Right atrium auricular region (tissue), 2 donors: ENCODE data around the gene SMKR1. TPM values are rescaled to one million over a fixed set of nuclear protein-coding genes. Genes with fewer than 3 reads are reported as not detected.
A peak's percentile ranks its signal among the peaks of the same experiment; 100 is the strongest.

Experiments
- DNase-seq: peaks from one replicate; pipeline ENCODE4 v3.0.0-alpha.2; 2019; ENCODE audit warnings: low spot score
- H3K27ac ChIP-seq, 2 donors: fragments of 200-600 bp; sonication (generic); 1 replicate in 1 of 2; 2 replicates in 1 of 2; pipeline ENCODE4 v1.5.1; 2016 to 2019
- H3K27me3 ChIP-seq, 2 donors: fragments of 200-600 bp; sonication (generic); one replicate each; pipeline versions ENCODE4 v1.5.1 to v1.6.0; 2017 to 2019
- H3K36me3 ChIP-seq: fragments of 200-600 bp; sonication (generic); one replicate; pipeline ENCODE4 v1.5.1; 2016
- H3K4me1 ChIP-seq, 2 donors: fragments of 200-600 bp; sonication (generic); one replicate each; pipeline versions ENCODE4 v1.5.1 to v1.6.0; 2017 to 2019
- H3K4me3 ChIP-seq, 2 donors: fragments of 200-600 bp; sonication (generic); 1 replicate in 1 of 2; 2 replicates in 1 of 2; pipeline ENCODE4 v1.5.1; 2017 to 2019; ENCODE audit warnings: mild to moderate bottlenecking in 1 of 2, moderate library complexity in 1 of 2
- H3K9me3 ChIP-seq, 2 donors: fragments of 200-600 bp; sonication (generic); one replicate each; pipeline ENCODE4 v1.5.1; 2019
- total RNA-seq, 2 donors: library from RNA; depleted of rRNA; stranded (reverse); fragments of >200 nt; gene quantifications; one replicate each; pipeline ENCODE4 v1.1.0, GENCODE V29; 2016
- TF ChIP-seq, protein P1 (sequence below), 2 donors: fragments of 200-600 bp; sonication (generic); IDR thresholded peaks; one replicate each; pipeline ENCODE4 v1.5.1; 2019; ENCODE audit warnings: antibody characterized with exemption in 2 of 2

Gene SMKR1
- total RNA-seq, 2 donors from 2014 or later: not detected

DNA sequence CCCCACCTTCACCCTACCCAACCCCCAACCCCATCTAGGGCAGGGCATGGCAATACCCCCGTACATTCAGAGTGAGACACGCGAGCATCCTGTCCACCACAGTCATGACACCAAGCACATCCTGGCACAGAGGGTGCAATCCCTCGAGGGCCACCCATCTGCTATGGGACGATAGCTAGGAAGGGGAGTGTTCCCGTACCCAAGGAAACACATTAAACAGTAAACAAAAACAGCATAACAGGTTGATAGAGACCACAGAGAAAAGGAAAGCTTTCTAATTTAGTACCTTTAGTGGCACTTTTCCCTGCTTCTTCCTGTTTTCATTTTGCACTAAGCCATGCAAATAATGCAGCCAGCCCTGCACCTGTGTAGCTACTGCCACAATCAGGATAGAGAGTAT is 2.3 kb upstream of the SMKR1 start:
- TF ChIP-seq, protein P1, sequence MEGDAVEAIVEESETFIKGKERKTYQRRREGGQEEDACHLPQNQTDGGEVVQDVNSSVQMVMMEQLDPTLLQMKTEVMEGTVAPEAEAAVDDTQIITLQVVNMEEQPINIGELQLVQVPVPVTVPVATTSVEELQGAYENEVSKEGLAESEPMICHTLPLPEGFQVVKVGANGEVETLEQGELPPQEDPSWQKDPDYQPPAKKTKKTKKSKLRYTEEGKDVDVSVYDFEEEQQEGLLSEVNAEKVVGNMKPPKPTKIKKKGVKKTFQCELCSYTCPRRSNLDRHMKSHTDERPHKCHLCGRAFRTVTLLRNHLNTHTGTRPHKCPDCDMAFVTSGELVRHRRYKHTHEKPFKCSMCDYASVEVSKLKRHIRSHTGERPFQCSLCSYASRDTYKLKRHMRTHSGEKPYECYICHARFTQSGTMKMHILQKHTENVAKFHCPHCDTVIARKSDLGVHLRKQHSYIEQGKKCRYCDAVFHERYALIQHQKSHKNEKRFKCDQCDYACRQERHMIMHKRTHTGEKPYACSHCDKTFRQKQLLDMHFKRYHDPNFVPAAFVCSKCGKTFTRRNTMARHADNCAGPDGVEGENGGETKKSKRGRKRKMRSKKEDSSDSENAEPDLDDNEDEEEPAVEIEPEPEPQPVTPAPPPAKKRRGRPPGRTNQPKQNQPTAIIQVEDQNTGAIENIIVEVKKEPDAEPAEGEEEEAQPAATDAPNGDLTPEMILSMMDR (IDR thresholded peaks at IDR 0.05): no peak
- no peaks in the 10 kb centered on the region for H3K36me3 ChIP-seq
- no peaks in the 10 kb centered on the region for H3K9me3 ChIP-seq
- H3K4me1 ChIP-seq: peaks cover 0 to 13% of the 10 kb centered on the region in 2 donors
- DNase-seq: peak; percentile 28
- H3K4me3 ChIP-seq: no peak overlapping the region
- H3K27me3 ChIP-seq: no peaks in the 10 kb centered on the region
- H3K27ac ChIP-seq: no peak overlapping the region

DNA sequence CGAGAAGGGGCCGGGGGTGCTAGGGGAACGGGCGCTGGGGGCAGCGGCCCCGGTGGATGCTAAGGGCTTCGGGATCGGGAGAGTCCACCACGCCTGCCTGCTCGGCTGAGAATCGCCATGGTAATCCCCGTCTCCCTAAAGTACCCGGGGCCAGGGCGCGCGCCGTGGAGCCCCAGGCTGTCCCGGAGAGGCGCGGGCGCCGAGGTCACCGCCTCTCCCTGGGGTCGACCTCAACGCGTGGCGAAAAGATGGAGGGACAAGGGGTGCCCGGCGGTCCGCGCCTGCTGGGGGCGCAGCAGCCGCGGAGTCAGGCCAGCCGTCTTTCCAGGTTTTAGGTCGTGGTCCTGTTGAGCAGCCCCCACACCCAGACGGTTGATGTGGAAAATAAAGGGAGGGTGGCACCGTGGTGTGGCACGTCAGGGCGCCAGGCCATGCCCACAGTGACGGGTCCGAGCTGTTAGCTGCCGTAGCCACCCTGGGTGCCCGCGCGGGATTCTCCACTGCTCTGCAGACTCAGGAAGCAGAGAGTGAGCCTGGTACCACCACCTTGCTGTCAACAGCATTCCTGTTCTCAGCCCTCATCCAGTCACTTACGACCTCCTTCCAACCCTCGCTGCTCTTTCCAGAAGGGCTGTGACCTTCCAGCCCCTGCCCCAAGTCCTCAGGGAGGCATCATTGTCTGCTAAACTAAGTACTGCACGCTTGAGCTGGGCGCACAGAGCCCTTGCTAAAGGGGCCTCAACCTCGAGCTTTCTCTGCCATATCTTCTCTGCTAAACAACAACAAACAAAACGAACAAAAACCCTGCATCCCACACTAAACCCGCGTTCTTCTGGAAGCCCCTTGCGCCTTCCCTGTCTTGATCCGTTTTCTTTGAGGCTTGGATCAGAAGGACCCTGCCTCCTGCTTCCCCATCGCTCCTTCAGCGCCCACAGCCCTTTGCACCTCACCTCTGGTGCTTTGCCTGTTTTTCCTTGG is 666 bp downstream of the SMKR1 start:
- no peaks in the 10 kb centered on the region for H3K9me3 ChIP-seq
- no peak overlapping the region for H3K27ac ChIP-seq
- peak overlapping the region; percentile 38 to 55 for H3K4me3 ChIP-seq
- no peaks in the 10 kb centered on the region for H3K36me3 ChIP-seq
- DNase-seq: peak; percentile 52
- no peaks in the 10 kb centered on the region for H3K27me3 ChIP-seq
- peaks cover 0 to 13% of the 10 kb centered on the region in 2 donors for H3K4me1 ChIP-seq
- TF ChIP-seq, protein P1 (IDR thresholded peaks at IDR 0.05): no peak

DNA sequence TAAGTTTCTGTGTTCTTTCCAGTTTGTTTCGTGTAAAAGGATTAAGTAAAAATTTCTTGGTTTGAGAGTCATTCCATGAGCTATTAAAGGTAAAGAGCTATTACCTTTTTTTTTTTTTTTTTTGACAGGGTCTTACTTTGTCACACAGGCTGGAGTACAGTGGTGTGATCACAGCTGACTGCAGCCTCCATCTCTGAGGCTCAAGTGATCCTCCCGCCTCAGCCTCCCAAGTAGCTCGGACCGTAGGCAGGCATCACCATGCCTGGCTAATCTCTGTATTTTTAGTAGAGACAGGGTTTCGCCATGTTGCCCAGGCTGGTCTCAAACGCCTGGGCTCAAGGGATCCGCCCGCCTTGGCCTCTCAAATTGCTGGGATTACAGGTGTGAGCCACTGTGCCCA is 1.4 kb downstream of the SMKR1 start:
- no peak for DNase-seq
- TF ChIP-seq, protein P1 (IDR thresholded peaks at IDR 0.05): no peak
- peaks cover 0 to 13% of the 10 kb centered on the region in 2 donors for H3K4me1 ChIP-seq
- H3K4me3 ChIP-seq: no peak overlapping the region
- H3K27me3 ChIP-seq: no peaks in the 10 kb centered on the region
- no peaks in the 10 kb centered on the region for H3K36me3 ChIP-seq
- H3K27ac ChIP-seq: no peak overlapping the region
- no peaks in the 10 kb centered on the region for H3K9me3 ChIP-seq

DNA sequence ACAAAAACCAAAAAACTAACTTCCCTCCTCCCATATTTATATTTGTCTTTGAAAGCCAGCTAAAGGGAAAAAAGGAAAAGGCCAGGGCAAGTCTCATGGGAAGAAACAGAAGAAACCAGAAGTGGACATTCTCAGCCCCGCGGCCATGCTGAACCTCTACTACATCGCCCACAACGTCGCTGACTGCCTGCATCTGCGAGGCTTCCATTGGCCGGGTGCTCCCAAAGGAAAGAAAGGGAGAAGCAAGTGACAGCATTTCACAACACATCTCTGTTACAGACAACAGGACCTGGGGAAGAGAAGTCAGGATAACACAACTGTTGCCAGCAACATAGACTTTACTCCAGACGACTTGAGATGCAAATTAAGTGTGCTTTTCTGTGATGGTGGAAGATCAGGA is 9.9 kb downstream of the SMKR1 start:
- TF ChIP-seq, protein P1 (IDR thresholded peaks at IDR 0.05): no peak
- Histone ChIP-seq H3K27ac (no peak overlapping the region), H3K9me3 (no peaks in the 10 kb centered on the region), H3K4me3 (no peak overlapping the region), H3K36me3 (no peaks in the 10 kb centered on the region), H3K4me1 (no peaks in the 10 kb centered on the region), H3K27me3 (no peaks in the 10 kb centered on the region)
- DNase-seq: no peak

DNA sequence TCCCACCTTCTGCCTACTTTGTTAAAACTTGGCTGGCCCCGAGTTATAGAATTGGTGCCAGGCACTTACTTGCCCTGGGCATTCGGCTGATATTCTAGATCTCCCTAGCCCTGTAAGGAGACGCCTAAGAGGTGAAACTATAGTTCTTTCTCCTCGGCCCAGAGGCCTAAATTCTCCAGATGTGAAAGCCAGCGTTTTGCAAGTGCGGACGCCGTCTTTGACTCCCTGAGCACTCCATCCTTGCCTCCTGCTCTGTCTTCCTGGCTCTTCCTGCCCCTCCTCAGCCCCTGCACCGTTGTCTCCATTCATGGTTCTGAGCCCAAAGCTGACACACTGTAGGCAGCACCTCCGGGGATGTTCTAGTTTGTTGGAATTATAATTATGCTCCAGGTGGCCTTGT is 11.2 kb downstream of the SMKR1 start:
- no peaks in the 10 kb centered on the region for H3K36me3 ChIP-seq
- H3K27me3 ChIP-seq: no peaks in the 10 kb centered on the region
- H3K27ac ChIP-seq: no peak overlapping the region
- TF ChIP-seq, protein P1 (IDR thresholded peaks at IDR 0.05): no peak
- no peak overlapping the region for H3K4me3 ChIP-seq
- no peaks in the 10 kb centered on the region for H3K9me3 ChIP-seq
- no peak for DNase-seq
- H3K4me1 ChIP-seq: no peaks in the 10 kb centered on the region
